Measurements from ENCODE around the gene NMB.
"Not testable (repeated sequence)": the region's sequence is repeated elsewhere in the genome, so short reads cannot be mapped to it uniquely, and the experiment has no call there.

The NMB gene

GRCh38 chr15:84654689-84655453 lies 3.1 kb downstream of the NMB start:
- peak; percentile 80 for DNase-seq

- DNase-seq = peak; percentile 93
Observed at GRCh38 chr15:84653910-84654688, 3.9 kb downstream of the NMB start, which contains the start of gene WDR73. Gene WDR73 (minus strand): TSS chr15:84654283. CDS start chr15:84654274, 9 bp downstream.

- DNase-seq = no peak
Observed at GRCh38 chr15:84653584-84653909, 4.5 kb downstream of the NMB start.

- DNase-seq = no peak
Observed at GRCh38 chr15:84649706-84650105, 8.3 kb downstream of the NMB start.

- no peak for DNase-seq
Observed at GRCh38 chr15:84648539-84648938, 9.5 kb downstream of the NMB start.

GRCh38 chr15:84647726-84648125 lies 10.3 kb downstream of the NMB start:
- no peak for DNase-seq

GRCh38 chr15:84645997-84646396 lies 12.0 kb downstream of the NMB start:
- DNase-seq = no peak

GRCh38 chr15:84645496-84645895 lies 12.5 kb downstream of the NMB start:
- DNase-seq = no peak

- DNase-seq = no peak
Observed at GRCh38 chr15:84643838-84644237, 14.2 kb downstream of the NMB start.

GRCh38 chr15:84642640-84643039 lies 15.4 kb downstream of the NMB start:
- not testable (repeated sequence) for DNase-seq

GRCh38 chr15:84641871-84642270 lies 16.1 kb downstream of the NMB start:
- not testable (repeated sequence) for DNase-seq

GRCh38 chr15:84638103-84638502 lies 19.9 kb downstream of the NMB start:
- no peak for DNase-seq

GRCh38 chr15:84634228-84634837 lies 23.7 kb downstream of the NMB start:
- DNase-seq = no peak

- DNase-seq = peak; percentile 64
Observed at GRCh38 chr15:84633311-84634227, 24.4 kb downstream of the NMB start.

- no peak for DNase-seq
Observed at GRCh38 chr15:84631706-84632272, 26.2 kb downstream of the NMB start.

GRCh38 chr15:84629033-84629432 lies 29.0 kb downstream of the NMB start:
- DNase-seq = no peak

- no peak for DNase-seq
Observed at GRCh38 chr15:84625123-84625522, 32.9 kb downstream of the NMB start.

GRCh38 chr15:84624359-84624758 lies 33.6 kb downstream of the NMB start:
- no peak for DNase-seq

- no peak for DNase-seq
Observed at GRCh38 chr15:84621358-84621979, 36.5 kb downstream of the NMB start.

- DNase-seq = no peak
Observed at GRCh38 chr15:84620626-84621025, 37.4 kb downstream of the NMB start.

- DNase-seq = no peak
Observed at GRCh38 chr15:84616235-84616634, 41.8 kb downstream of the NMB start.

GRCh38 chr15:84611631-84612030 lies 46.4 kb downstream of the NMB start:
- no peak for DNase-seq

All from CD4-positive, alpha-beta T cell treated with Interleukin-15 for 1 hour (primary cell).